Stimulated activated naive CD4-positive, alpha-beta T cell treated with Interleukin-2 at 50 U/mL for 16 hours (primary cell): ENCODE results near the gene CSTF2T.
"Not testable (repeated sequence)": the region's sequence is repeated elsewhere in the genome, so short reads cannot be mapped to it uniquely, and the experiment has no call there.

Source experiments
- DNase-seq: peaks from one replicate; lab custom pipeline; 2025; lab: John Stamatoyannopoulos, UW

CSTF2T gene

DNA sequence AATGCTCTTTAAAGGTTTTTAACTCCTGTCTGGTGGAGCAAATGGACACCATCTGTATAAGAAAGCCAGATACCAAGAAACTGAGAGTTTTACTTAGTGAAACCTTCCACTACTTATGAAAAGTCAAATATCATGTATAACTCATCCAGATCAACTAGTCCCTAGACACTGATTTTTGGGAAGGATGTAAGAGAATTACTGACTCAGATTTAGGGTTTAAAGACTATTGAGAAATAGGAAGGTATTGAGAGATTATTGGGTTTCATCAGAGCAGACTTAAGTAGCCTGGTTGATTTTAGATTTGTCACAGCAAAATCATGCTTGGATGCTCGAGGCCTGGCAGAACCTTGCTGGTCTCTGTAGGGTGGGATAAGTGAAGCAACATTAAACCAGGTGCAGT is 3.1 kb downstream of the CSTF2T start:
- DNase-seq = no peak

DNA sequence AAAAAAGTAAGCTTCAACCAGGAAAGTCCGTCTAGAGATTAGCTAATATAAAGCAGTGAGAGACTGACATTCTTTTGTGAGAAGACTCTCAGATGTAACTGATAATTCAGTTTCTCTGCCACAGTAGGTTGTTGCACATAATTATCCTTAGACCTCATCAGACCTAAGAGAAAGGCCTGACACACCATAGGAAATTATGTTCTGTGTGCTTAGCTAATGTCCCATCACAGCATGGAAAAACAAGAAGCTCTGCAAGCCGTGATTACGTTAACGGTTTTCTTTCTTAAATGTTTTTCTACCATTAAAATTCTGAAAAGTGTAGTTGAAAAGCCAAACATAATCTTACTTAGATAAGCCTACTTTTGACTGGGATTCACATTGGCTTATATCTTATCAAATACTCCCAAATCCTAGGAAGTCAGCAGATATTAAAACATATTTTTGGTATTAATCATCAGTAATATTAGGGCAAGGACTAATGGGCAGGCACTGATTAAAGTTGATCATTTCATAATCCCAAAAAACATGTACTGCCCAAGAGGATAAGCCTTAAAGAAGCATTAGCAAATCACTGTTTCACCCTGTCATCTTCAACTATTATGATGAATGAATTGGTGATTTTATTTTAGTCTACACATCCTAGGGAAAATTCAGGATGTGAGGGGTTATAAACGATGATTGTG is 5.2 kb downstream of the CSTF2T start:
- DNase-seq = no peak

DNA sequence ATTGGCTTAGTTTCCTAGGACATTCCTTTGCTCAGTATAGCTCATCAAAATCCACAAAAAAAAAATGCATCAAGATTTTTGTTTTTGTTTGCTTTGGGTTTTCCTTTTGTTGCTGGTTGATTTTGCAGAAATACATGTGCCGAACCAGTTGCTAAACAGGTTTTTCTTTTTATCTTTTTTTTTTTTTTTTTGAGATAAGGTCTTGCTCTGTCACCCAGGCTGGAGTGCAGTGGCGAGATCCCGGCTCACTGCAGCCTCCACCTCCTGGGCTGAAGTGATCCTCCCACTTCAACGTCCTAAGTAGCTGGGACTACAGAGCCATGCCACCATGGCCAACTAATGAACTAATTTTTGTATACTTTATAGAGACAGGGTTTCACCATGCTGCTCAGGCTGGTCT is 8.3 kb downstream of the CSTF2T start:
- DNase-seq = no peak

DNA sequence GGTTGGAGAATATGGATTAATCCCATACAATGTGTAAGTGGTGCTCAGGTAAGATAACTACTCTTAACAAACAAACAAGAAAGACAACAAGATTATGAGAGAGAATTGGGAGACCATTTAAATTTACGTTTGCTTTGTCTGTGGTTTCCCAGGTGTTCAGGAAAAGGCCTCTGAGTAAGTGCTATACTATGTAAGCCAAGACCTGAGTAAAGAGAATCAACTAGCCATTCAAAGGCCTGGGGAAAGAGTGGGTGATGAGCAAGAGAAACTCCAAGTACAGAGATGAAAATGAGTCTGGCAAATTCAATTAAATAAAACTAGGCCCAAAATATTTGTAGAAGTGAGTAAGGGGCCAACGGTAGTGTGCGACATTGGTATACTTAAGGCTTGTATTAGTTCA is 9.9 kb downstream of the CSTF2T start:
- no peak for DNase-seq

DNA sequence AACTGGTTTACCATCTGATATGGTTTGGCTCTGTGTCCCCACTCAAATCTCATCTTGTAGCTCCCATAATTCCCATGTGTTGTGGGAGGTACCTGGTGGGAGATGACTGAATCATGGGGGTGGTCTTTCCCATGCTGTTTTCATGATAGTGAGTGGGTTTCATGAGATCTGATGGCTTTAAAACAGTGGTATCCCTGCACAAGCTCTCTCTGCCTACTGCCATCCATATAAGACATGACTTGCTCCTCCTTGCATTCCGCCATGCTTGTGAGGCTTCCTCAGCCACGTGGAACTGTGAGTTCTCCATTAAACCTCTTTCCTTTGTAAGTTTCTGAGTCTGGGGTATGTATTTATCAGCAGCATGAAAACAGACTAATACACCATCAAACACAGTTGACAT is 10.6 kb downstream of the CSTF2T start:
- DNase-seq = not testable (repeated sequence)

DNA sequence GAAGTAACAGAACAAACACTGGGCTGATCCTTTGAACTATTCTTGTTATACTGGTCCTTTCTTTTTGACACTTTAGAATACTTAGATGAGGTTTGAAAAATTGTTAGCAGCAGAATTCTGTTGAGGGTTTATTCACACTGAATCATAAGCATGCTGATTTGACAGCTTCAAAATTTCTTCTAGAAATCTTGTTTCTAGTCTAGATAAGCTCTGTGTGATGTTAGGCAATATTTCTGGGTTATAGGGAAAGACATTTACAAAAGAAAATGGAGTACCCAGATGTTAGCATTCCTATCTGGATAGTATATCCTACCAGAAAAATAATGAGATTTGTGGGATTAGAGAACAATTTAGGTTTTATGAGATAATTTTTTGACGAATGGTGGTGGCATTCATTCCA is 12.1 kb downstream of the CSTF2T start:
- no peak for DNase-seq

DNA sequence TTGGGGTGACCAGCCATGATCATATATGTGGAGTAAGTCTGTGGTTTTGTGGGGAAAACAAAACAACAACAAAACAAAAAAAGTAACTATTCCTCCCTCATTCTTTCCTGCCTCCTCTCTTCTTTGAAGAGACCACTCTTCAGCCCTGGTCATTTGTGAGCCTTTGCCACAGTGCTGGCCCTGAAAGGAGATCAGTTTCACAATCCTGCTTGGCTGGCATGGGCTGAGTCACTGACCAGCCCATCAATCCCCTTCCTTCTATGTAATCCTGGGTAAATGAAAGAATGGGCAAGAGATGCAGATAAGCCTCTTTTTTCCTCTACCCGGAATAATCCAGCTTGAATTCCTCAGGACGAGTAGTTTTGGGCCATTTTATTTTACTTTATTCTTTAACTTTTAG is 13.6 kb downstream of the CSTF2T start:
- DNase-seq = no peak

DNA sequence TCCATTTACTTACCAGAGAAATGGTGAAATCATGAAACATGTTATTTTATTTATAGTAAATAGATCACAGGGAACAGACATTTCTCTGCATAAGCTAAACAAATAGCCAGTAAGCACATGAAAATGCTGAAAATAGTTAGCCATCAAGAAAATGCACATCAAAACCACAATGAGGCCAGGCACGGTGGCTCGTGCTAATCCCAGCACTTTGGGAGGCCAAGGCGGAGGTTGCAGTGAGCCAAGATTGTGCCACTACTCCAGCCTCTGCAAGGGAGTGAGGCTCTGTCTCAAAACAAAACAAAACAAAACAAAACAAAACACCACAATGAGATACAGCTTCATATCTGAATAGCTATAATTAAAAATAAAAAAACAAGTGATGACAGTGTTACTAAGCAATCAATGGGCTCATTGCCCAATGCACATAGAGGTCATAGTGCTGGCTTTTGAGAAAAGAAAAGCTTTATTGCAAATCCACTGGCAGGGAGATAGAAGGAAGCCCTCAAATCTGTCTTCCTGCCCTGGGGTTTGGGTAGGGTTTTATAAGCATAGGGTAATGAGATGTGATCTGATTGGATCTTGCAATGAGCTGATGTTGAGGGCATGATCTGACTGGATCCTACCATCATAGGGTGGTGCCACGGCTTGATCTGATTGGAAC is 16.2 kb downstream of the CSTF2T start:
- no peak for DNase-seq

DNA sequence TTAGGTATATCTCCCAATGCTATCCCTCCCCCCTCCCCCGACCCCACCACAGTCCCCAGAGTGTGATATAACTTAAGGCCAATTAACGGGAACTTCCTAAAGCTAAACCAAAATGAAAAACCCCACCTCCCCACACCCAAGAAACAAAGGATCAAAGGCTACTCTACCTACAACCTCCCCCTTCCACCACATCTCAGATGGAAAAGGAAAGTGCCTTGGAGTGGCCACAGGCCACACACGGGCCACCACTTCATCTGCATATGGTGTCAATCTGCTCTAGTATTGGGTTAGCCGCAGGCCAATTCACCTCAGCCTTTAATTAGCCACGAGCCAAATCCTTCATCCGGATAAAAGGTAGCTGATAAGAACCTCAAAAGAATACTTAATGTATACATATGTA is 19.6 kb downstream of the CSTF2T start:
- no peak for DNase-seq

DNA sequence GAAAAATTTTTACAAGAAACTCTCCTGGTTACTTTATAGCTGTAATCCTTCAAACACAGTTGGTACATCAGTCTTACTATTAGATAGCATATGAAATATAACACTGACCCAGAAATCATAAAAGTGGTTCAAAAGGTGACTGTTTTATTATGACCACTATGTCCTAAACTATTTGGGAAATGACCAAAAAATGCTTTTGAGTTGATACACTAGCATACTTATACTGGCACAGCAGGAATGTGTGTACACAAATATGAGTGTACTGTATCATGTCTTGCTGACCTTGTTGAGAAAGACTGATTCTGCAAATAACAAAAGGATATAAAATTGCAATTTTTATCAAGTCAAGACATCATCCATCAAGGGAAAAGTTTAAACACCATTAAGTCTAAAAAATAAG is 24.3 kb downstream of the CSTF2T start:
- no peak for DNase-seq

DNA sequence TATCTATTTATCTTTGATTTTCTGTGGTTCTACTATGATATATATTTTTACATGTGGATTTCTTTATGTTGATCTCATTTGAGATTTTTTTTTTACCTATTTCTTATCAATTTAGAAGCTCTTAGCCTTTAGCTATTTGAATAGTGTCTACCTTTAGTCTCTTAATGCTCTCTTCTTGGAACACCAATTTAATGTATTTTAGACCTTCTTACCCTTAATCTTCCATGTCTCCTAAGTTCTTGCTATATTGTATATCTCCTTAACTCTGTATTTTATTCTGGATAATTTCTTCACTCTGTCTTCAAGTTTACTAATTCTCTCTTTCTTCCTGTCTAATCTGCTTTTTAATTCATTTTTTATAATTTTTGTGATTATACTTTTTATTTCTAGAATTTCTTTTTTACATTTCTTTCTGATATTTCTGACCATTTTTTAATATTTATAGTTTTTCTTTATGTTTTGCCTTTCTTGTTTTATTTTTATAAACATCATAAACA is 27.3 kb downstream of the CSTF2T start:
- DNase-seq = no peak

DNA sequence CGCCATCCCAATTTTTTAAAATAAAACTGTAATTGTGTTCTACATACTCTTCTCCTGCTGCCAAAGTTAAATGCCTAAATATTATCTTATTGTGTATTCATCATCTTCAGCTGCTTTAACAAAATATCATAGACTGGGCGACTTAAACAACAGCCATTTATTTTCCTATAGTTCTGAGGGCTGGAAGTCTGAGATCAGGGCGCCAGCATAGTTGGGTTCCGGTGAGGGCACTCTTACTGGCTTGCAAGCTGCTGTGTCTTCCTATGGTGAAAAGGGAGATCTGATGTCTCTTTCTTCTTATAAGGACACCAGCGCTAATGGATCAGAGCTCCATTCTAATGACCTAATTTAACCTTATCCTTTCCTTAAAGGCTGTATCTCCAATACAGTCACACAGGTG is 30.4 kb downstream of the CSTF2T start:
- no peak for DNase-seq

DNA sequence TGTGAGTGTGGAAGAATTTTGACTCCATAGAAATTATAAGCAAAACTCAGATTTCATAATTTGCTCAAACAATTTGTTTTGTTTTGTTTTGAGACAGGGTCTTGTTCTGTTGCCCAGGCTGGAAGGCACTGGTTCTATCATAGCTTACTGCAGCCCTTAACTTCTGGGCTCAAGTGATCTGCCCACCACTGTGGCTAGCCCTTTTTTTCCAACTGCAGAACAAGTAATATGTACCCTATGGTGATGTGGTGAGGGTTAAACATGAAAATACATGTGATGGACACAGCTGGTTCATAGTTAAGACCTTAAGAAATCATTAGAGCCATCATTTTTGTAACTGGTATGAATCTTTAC is 31.1 kb downstream of the CSTF2T start:
- no peak for DNase-seq

DNA sequence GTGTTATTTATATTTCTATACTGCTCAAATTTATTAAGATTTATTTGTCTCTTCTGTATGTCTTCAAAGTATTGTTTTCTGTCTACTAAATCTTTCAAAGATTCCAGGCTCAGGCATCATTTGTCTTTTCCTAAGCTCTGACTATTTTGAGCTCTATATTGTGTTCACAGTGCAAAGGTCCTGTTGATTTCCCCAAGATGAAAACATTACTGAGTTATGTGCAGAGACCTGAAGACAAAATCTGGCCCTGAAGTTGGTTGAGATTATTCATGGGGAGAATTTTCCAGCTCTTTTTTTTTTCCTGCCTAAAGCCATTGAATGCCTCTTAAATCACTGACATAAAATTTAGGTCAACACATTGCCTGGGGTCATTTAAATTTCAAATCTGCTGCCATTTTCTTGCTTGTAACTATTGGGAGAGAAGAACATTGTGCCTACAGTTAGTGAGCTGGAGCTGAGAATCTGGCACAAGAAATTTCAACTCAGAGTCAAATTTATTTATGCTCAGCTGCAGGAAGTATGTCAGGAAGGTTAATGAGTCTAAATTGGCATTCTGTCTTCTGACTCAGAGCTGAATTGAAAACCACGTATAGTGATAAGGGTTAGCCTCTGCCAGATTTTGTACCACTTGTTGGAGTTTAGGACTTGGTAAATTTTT is 31.6 kb downstream of the CSTF2T start:
- no peak for DNase-seq

DNA sequence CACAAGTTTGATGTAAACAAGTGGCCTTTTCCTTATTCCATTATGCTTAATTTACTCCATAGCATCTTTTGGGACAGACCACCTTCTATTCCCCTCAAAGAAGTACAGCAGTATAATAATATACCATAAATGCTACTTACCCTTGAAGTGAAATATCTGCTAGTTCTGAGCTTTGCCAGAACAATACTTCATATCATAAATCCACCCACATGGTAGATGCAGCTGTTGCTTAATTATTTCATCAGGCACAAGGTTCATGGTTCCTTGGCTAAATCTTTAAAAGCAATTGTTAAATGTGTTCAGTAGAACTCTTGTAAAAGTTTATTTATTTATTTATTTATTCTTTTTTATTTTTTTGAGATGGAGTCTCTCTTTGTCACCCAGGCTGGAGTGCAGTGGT is 32.9 kb downstream of the CSTF2T start:
- DNase-seq = no peak

DNA sequence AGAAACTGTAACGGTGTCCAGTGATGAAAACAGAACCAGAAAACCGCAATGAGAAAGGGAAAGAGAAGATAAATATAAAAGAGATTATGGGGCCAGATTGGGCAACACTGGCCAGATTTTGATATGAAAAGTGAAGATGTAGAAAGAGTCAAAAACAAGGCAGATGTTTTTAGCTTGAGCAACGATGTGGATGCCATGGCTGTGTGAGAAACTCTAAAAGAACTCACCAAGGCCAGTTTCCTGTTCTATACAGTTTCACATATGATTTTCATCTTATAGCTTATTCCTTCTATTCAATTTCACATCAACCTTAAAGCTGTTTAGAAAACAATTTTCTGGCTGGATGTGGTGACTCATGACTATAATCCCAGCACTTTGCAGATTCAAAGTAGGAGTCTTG is 36.3 kb downstream of the CSTF2T start:
- no peak for DNase-seq

DNA sequence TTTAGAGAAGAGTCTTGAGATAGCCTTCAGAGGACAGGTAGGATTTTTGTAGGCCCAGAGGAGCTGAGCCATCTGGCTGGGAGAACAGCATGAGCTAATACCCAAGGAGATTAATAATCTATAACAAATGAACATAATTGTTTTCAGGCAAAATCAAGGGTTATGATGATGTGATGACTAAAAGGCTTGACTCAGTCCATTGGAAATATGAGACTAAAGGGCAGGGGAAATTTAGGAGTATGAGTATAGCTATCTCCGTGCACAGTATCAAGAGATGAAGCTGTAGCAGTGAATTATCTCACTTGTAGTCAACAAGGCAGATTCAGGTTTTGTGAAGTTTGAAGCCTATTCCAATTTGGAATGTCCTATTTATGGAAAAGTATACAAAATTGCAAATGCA is 40.1 kb downstream of the CSTF2T start:
- no peak for DNase-seq

DNA sequence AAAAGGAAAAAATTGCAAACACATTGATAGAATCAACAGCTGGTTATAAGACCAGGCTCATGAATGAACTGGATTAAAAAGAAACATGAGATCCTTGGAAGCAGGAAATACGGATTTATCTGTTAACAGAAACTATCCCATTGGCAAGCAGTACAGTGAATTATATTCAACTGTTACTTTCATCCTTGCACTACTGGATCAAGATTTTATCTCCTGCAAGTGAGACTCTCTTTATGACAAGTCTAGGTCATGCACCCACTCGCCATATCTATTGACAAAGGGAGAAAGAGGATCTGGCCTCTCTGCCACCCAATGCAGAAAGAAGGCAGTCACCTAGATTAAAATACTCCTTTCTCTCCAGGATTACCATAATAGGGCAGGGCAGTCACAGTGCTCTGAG is 41.4 kb downstream of the CSTF2T start:
- DNase-seq = no peak

DNA sequence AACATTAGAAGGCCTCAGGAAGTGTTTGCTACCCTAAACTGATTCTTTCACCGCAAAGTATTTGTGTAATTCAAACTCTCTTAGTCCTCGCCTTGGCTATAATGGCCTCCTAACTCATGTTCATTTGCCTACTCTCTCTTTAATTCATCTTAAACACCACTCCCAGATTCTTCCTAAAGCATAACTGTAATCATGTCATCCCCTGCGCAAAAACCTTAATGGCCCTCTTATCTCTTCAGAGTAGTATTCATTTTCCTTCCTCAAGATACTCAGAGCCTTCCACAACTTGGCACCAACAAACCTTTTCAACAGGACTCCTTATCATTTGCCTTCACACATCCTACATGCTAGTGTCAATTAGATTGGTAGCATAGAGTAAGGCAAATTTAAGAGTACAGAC is 42.9 kb downstream of the CSTF2T start:
- DNase-seq = no peak

DNA sequence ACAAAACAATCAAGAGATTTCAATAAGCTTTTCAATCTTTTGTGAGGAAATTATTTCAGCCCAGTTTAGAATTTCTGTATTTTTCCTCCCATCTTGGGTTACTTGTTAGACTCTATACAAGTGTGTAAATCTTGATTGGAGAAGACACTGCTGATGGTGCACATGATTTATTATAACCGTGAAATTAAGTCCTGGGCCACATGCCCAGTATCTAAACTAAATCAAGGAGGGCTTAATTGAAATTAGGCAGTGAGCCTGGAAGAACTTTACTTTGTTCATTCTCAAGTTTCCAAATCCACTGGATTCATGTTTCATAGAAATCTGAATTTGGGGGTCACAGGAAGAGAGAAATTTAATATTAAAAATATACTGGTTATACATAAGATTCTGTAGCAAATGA is 44.5 kb downstream of the CSTF2T start:
- no peak for DNase-seq

DNA sequence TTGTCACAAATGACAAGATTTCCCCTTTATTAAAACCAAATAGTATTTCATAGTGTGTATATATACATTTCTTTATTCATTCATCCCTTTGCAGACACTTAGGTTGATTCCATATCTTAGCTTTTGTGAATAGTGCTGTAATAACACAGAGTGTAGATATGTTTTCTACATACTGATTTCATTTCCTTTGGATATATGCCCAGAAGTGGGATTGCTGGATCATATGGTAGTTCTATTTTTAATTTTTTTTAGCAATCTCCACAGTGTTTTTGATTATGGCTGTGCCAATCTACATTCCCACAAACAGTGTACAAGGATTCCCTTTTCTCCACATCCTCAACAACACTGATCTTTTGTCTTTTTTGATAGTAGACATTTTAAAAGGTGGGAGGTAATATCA is 46.4 kb downstream of the CSTF2T start:
- DNase-seq = no peak

DNA sequence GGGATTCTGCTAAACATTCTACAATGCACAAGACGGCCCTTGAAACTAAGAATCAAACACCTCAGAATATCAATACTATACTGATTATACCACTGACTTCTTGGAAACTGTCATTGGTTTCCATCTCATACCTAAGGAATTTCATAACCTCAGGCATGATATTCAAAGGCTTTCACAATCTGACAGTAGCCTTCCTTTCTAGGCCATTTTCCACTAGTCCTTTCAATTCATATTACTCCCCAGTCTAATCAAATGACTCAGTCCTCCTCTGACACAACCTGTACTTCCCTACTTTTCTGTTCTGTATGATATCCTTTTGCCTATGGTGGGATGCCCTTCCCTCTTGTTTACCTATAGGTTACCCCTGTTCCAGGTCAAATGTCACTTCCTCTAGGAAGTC is 48.3 kb downstream of the CSTF2T start:
- DNase-seq = no peak

DNA sequence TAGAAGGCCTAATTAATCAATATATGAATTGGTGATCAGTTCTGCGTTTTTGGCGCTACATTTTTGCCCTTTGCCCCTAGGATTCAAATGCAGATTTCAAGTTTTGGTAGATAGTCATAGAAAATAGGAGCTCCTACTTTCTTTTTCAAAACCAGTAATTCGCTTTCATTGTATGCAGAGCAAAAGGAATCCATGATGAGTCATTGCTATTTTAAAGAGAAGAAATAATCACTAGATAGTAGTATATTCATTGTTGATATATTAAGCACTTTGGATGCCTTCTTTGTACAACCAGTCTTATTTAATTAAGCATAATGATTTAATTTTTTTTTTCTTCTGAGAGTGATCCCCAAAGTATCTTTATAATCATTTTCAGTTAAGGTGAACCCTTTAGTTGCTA is 50.3 kb downstream of the CSTF2T start:
- DNase-seq = no peak
